Parathyroid adenoma (tissue), 2 donors: Measurements from ENCODE around the gene GPSM3.

Experiments used
- H2AFZ ChIP-seq: fragments of 300-600 bp; sonication (generic); one replicate; pipeline ENCODE4 v1.7.0; 2017; ENCODE audit warnings: antibody characterized with exemption, mild to moderate bottlenecking
- H3K27ac ChIP-seq: fragments of 300-600 bp; sonication (generic); one replicate; pipeline ENCODE4 v1.7.0; 2017
- H3K27me3 ChIP-seq: fragments of 300-600 bp; sonication (generic); one replicate; pipeline ENCODE4 v1.7.0; 2017; ENCODE audit warnings: low read length; ENCODE audit not compliant: control insufficient read depth, insufficient read depth
- H3K36me3 ChIP-seq: fragments of 300-600 bp; sonication (generic); one replicate; pipeline ENCODE4 v1.7.0; 2017; ENCODE audit warnings: low read length; ENCODE audit not compliant: control insufficient read depth, insufficient read depth
- H3K4me1 ChIP-seq: fragments of 300-600 bp; sonication (generic); one replicate; pipeline ENCODE4 v1.7.0; 2017; ENCODE audit warnings: control low read depth
- H3K4me2 ChIP-seq: fragments of 300-600 bp; sonication (generic); one replicate; pipeline ENCODE4 v1.7.0; 2017; ENCODE audit warnings: low read length
- H3K4me3 ChIP-seq: fragments of 300-600 bp; sonication (generic); one replicate; pipeline ENCODE4 v1.7.0; 2017; ENCODE audit warnings: low read depth, low read length
- H3K79me2 ChIP-seq: fragments of 300-600 bp; sonication (generic); one replicate; pipeline ENCODE4 v1.7.0; 2017; ENCODE audit warnings: control low read depth
- H3K9ac ChIP-seq: fragments of 300-600 bp; sonication (generic); one replicate; pipeline ENCODE4 v1.7.0; 2017; ENCODE audit warnings: mild to moderate bottlenecking
- H3K9me3 ChIP-seq: fragments of 300-600 bp; sonication (generic); one replicate; pipeline ENCODE4 v1.7.0; 2017; ENCODE audit warnings: low read length; ENCODE audit not compliant: control insufficient read depth
- TF ChIP-seq, protein P1 (sequence below): fragments of 300-600 bp; sonication (generic); IDR thresholded peaks from one replicate; pipeline ENCODE4 v1.7.0; 2017; ENCODE audit warnings: antibody characterized with exemption, mild to moderate bottlenecking
- donor health status: primary hyperparathyroidism.

The GPSM3 gene

DNA sequence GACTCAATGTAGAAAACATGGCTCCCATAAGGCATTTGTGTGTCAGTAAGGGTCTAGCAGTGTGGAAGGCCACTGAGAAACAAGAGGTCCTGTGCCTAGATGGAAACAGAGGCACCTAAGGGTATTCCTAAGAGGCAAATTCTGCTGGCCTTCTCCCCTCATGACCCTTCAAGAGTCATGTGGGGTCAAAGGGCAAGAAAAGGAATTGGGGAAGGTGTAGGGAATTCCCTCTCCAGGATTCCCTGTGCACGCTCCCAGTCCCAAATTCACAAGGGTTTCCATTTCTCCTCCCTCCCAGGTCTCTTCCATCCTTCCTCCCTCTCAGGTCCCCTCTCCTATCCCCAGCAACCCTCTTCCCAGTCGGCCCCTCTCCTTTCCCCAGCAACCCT, 17.1 kb downstream of the GPSM3 start:
- no peaks in the 10 kb centered on the region for H3K27me3 ChIP-seq
- peaks cover 9% of the 10 kb centered on the region for H3K4me1 ChIP-seq
- H3K9me3 ChIP-seq: no peaks in the 10 kb centered on the region

GRCh38 chr6:32174416-32174815, 18.0 kb downstream of the GPSM3 start:
- TF ChIP-seq, protein P1, sequence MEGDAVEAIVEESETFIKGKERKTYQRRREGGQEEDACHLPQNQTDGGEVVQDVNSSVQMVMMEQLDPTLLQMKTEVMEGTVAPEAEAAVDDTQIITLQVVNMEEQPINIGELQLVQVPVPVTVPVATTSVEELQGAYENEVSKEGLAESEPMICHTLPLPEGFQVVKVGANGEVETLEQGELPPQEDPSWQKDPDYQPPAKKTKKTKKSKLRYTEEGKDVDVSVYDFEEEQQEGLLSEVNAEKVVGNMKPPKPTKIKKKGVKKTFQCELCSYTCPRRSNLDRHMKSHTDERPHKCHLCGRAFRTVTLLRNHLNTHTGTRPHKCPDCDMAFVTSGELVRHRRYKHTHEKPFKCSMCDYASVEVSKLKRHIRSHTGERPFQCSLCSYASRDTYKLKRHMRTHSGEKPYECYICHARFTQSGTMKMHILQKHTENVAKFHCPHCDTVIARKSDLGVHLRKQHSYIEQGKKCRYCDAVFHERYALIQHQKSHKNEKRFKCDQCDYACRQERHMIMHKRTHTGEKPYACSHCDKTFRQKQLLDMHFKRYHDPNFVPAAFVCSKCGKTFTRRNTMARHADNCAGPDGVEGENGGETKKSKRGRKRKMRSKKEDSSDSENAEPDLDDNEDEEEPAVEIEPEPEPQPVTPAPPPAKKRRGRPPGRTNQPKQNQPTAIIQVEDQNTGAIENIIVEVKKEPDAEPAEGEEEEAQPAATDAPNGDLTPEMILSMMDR: no peak
- Histone ChIP-seq H3K36me3 (no peaks in the 10 kb centered on the region), H3K79me2 (peaks cover 9% of the 10 kb centered on the region), H2AFZ (no peak overlapping the region), H3K9me3 (no peaks in the 10 kb centered on the region), H3K4me2 (no peak overlapping the region), H3K9ac (no peak overlapping the region), H3K4me3 (no peak overlapping the region), H3K27me3 (no peaks in the 10 kb centered on the region), H3K4me1 (peaks cover 9% of the 10 kb centered on the region), H3K27ac (no peak overlapping the region)

More for the DNA sequence above, 17.1 kb downstream of the GPSM3 start:
- Histone ChIP-seq H3K4me2 (peak overlapping the region; percentile 91), H3K79me2 (peaks cover 9% of the 10 kb centered on the region), H3K9ac (peak overlapping the region; percentile 89), H3K4me3 (peak overlapping the region; percentile 81), H3K36me3 (no peaks in the 10 kb centered on the region), H3K27ac (peak overlapping the region; percentile 98), H2AFZ (peak overlapping the region; percentile 89)
- TF ChIP-seq, protein P1: no peak

DNA sequence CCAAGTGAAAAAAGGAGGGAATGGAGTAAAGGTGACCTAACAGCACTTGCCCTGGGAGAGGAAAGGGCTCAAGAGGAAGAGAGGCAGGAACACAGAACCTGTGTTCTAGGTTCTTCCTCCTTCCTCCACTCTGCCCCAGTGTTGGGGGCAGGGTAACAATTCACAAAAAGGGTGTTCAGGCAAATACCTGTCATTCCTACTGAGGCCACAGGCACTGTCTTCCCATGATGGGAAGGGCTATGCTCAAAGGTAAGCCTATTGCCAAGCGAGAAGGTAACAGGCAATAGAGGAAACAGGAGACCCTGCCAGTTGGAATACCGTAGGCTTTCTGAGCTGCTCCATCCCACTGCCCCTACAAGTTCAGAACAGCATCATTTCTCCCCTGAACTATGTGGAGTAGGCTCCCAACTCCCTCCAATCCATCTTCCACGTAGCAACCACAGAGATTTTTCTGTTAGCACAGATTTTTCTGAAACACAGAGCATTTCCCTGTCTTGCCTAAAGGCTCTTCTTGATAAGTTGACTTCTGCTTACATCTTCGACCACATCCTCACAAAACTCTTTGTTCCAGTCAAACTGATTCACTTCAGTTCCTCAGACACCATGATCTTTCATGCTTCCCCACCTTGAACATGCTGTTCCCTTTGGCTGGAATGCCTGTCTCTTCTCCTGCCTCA, 19.3 kb downstream of the GPSM3 start:
- Histone ChIP-seq H3K79me2 (peaks cover 5% of the 10 kb centered on the region), H3K4me2 (no peak overlapping the region), H3K4me1 (peaks cover 9% of the 10 kb centered on the region), H3K36me3 (no peaks in the 10 kb centered on the region), H3K27me3 (no peaks in the 10 kb centered on the region), H3K27ac (no peak overlapping the region), H3K4me3 (no peak overlapping the region), H3K9ac (no peak overlapping the region), H2AFZ (no peak overlapping the region), H3K9me3 (no peaks in the 10 kb centered on the region)
- TF ChIP-seq, protein P1: no peak

GRCh38 chr6:32171234-32171633, 21.2 kb downstream of the GPSM3 start:
- peaks cover under 1% of the 10 kb centered on the region for H3K4me1 ChIP-seq
- no peaks in the 10 kb centered on the region for H3K9me3 ChIP-seq
- H2AFZ ChIP-seq: no peak overlapping the region
- H3K4me2 ChIP-seq: no peak overlapping the region
- no peak overlapping the region for H3K9ac ChIP-seq
- H3K27me3 ChIP-seq: no peaks in the 10 kb centered on the region
- TF ChIP-seq, protein P1: no peak
- peaks cover 5% of the 10 kb centered on the region for H3K79me2 ChIP-seq
- H3K27ac ChIP-seq: no peak overlapping the region
- no peaks in the 10 kb centered on the region for H3K36me3 ChIP-seq
- H3K4me3 ChIP-seq: no peak overlapping the region

DNA sequence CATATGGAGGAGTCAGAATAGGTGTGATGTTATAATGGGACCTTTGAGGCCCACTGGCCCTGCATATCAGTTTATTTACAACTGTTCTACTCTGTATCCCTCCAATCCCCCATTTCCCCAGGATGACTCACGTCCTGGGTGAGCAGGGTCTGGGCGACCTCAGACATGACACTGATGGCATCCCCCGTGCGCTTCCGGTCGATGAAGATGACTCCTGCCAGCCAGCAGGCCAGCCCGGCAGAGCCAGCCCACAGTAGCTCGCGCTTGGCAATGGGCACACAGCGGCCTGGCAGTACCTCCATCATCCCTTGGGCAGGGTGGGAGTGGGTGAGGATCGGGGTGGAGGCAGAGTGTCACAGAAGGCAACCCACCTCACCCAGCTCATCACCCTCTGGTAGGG, 22.1 kb downstream of the GPSM3 start:
- H3K4me3 ChIP-seq: no peak overlapping the region
- H3K36me3 ChIP-seq: no peaks in the 10 kb centered on the region
- no peaks in the 10 kb centered on the region for H3K4me1 ChIP-seq
- H3K79me2 ChIP-seq: peaks cover 2% of the 10 kb centered on the region
- no peaks in the 10 kb centered on the region for H3K27me3 ChIP-seq
- H3K9ac ChIP-seq: no peak overlapping the region
- no peak overlapping the region for H3K4me2 ChIP-seq
- TF ChIP-seq, protein P1: no peak
- H3K27ac ChIP-seq: no peak overlapping the region
- H3K9me3 ChIP-seq: no peaks in the 10 kb centered on the region
- H2AFZ ChIP-seq: no peak overlapping the region
